ENCODE results near the gene UNC13A. TPM values are rescaled to one million over a fixed set of nuclear protein-coding genes. Genes with fewer than 3 reads are reported as not detected.

Gene UNC13A
- total RNA-seq, 2 donors from 2014 or later, result 1.3 to 2.6 TPM

DNA sequence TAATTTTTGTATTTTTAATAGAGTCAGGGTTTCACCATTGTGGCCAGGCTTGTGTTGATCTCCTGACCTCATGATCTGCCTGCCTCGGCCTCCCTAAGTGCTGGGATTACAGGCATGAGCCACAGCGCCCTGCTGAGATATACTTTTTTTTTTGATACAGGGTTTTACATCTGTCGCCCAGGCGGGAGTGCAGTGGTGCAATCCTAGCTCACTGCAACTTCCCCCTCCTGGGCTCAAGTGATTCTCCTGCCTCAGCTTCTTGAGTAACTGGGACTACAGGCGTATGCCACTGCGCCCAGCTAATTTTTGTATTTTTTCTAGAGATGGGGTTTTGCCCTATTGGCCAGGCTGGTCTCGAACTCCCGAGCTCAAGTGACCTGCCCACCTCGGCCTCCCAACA, 130.7 kb downstream of the UNC13A start:
- 87 to 93% methylated on average over 8 to 9 of the region's 9 CpGs for WGBS, 2 donors
- TF ChIP-seq, protein P1, sequence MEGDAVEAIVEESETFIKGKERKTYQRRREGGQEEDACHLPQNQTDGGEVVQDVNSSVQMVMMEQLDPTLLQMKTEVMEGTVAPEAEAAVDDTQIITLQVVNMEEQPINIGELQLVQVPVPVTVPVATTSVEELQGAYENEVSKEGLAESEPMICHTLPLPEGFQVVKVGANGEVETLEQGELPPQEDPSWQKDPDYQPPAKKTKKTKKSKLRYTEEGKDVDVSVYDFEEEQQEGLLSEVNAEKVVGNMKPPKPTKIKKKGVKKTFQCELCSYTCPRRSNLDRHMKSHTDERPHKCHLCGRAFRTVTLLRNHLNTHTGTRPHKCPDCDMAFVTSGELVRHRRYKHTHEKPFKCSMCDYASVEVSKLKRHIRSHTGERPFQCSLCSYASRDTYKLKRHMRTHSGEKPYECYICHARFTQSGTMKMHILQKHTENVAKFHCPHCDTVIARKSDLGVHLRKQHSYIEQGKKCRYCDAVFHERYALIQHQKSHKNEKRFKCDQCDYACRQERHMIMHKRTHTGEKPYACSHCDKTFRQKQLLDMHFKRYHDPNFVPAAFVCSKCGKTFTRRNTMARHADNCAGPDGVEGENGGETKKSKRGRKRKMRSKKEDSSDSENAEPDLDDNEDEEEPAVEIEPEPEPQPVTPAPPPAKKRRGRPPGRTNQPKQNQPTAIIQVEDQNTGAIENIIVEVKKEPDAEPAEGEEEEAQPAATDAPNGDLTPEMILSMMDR (IDR thresholded peaks at IDR 0.05), result no peak
- TF ChIP-seq POLR2A (IDR thresholded peaks at IDR 0.05), result peak in 1 of 3 donors; percentile 14
- ATAC-seq (no peak), DNase-seq (peak in 1 of 4 donors; percentile 59)
- no peak overlapping the region for H3K4me3 ChIP-seq
- H3K9me3 ChIP-seq, result no peaks in the 10 kb centered on the region
- peaks cover 16% of the 10 kb centered on the region for H3K4me1 ChIP-seq
- peaks cover 6 to 8% of the 10 kb centered on the region in 2 donors for H3K36me3 ChIP-seq (replicated peaks in 1 of 2; ENCODE audit: insufficient read depth in 1 of 2, low read depth in 2 of 2)
- intact Hi-C loops (cut with DNase I), result no loop called here
- no peaks in the 10 kb centered on the region for H3K27me3 ChIP-seq
- peak overlapping the region in 1 of 4 donors; percentile 46 for H3K27ac ChIP-seq

DNA sequence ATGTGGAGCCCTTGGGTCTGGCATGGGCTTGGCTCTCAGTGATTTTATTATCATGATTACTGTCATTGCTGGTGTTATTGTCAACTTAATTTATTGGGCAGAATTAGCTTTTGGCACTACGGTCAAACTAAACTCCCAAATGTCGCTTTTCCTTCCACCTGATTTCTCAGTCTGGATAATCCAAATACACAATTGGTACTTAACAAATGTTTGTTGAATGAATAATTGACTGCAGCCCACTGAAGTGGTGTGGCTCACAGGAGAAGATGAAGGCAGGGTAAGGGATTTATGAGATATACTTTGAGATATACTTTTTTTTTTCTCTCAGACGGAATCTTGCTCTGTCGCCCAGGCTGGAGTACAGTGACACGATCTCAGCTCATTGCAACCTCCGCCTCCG, 131.2 kb downstream of the UNC13A start:
- no peak overlapping the region for H3K4me3 ChIP-seq
- 81 to 85% methylated on average over 7 of the region's 7 CpGs for WGBS, 2 donors
- TF ChIP-seq, protein P1 (IDR thresholded peaks at IDR 0.05), result no peak
- TF ChIP-seq POLR2A (IDR thresholded peaks at IDR 0.05), result no peak
- peak overlapping the region in 1 of 4 donors; percentile 46 for H3K27ac ChIP-seq
- intact Hi-C loops (cut with DNase I), result no loop called here
- ATAC-seq (no peak), DNase-seq (no peak)
- H3K9me3 ChIP-seq, result no peaks in the 10 kb centered on the region
- no peaks in the 10 kb centered on the region for H3K27me3 ChIP-seq
- peaks cover 6 to 8% of the 10 kb centered on the region in 2 donors for H3K36me3 ChIP-seq (replicated peaks in 1 of 2; ENCODE audit: insufficient read depth in 1 of 2, low read depth in 2 of 2)
- H3K4me1 ChIP-seq, result peaks cover 16% of the 10 kb centered on the region

DNA sequence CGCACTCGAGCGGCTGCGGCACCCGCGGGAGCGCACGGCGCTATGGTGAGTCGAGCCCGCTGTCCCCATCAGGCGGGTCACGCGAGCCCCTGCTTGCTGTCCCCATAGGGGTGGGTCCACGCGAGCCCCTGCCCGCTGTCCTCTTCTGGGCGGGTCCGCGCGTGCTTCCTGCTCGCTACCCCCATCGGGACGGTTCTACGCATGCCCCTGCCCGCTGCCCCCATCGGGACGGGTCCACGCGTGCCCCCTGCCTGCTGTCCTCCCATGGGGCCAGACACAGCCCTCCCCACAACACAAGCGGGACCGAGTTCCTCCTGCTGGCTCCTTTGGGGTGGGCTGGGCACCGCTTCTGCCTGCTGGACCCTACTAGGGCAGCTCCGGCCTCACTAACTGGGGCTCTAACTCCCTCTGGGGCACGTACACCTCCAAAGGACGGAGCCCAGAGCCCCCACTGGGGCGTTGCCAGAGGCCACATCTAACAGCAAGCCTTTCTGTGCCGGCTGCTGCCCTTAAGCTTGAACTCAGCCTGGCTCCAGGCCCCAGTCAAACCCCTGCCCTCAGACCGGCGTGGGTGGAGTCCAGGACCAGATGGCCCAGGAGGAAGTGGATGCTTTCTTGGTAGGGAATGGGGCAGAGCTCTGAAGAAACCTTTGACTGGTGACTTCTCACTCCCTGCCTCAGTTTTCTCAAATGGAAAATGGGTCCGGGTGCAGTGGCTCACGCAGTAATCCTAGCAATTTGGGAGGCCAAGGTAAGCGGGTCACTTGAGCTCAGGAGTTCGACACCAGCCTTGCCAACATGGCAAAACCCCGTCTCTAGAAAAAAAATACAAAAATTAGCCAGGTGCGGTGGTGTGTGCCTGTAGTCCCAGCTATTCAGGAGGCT, 132.0 kb downstream of the UNC13A start:
- DNase-seq (peak; percentile 56 to 74 (median 65)), ATAC-seq (peak; percentile 30)
- Histone ChIP-seq H3K27me3 (no peaks in the 10 kb centered on the region), H3K36me3 (replicated peaks in 1 of 2; ENCODE audit: insufficient read depth in 1 of 2, low read depth in 2 of 2) (peaks cover 6 to 8% of the 10 kb centered on the region in 2 donors), H3K27ac (peak overlapping the region; percentile 9 to 77 (median 55)), H3K9me3 (no peaks in the 10 kb centered on the region), H3K4me1 (peaks cover 16% of the 10 kb centered on the region), H3K4me3 (peak overlapping the region; percentile 34 to 88)
- intact Hi-C loops (cut with DNase I), result no loop called here
- TF ChIP-seq, protein P1 (IDR thresholded peaks at IDR 0.05), result peak in 1 of 7 experiments; percentile 6
- TF ChIP-seq POLR2A (IDR thresholded peaks at IDR 0.05), result peak in 2 of 3 donors; percentile 54 to 61
- 16 to 38% methylated on average over 8 to 21 of the region's 46 CpGs for WGBS, 2 donors

DNA sequence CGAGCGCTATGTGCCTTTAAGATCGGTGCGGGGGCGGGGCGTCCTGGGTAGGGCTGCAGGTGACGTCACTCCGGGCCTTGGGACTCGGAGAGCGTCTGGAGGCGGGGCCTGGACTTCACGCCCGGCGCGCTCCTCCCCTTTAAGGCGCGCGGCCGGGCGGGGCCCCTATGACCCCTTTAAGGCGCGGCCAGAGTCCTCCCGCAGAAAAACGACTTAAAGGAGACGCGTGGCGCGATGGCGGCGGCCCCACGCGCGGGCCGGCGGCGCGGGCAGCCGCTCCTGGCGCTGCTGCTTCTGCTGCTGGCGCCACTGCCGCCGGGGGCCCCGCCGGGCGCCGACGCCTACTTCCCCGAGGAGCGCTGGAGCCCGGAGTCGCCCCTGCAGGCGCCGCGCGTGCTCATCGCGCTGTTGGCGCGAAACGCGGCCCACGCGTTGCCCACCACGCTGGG, 132.7 kb downstream of the UNC13A start, which contains the start of gene COLGALT1:
TSS of gene COLGALT1 (plus strand) at position 170 of the 449 bp plus-strand sequence. CDS start at position 235, 65 bp downstream.
- peak; percentile 98 for ATAC-seq

More for the DNA sequence above, 132.7 kb downstream of the UNC13A start, which contains the start of gene COLGALT1:
- Histone ChIP-seq H3K27me3 (no peaks in the 10 kb centered on the region), H3K36me3 (replicated peaks in 1 of 2; ENCODE audit: insufficient read depth in 1 of 2, low read depth in 2 of 2) (peaks cover 6 to 8% of the 10 kb centered on the region in 2 donors), H3K4me1 (peaks cover 16% of the 10 kb centered on the region), H3K27ac (peak within 1 kb of the TSS; percentile 9 to 77 (median 55)), H3K4me3 (peak within 1 kb of the TSS; percentile 34 to 88), H3K9me3 (no peaks in the 10 kb centered on the region)
- intact Hi-C loops (cut with DNase I), result no loop called here
- 0% methylated on average over 58 of the region's 64 CpGs; no CpG with 5 or more reads in 1 of the 2 donors for WGBS, 2 donors
- peak; percentile 99 to 100 (median 99) for DNase-seq
- TF ChIP-seq, protein P1 (IDR thresholded peaks at IDR 0.05), result no peak
- TF ChIP-seq POLR2A (IDR thresholded peaks at IDR 0.05), result no peak
